HCT116 (cell line): ENCODE data around the gene ABCA5.

ENCODE experiments used
- CBX3 ChIP-seq: IDR thresholded peaks from 2 replicates; pipeline ENCODE4 v1.6.1; 2012; ENCODE audit warnings: low read depth
- CEBPB ChIP-seq: IDR thresholded peaks from 2 replicates; pipeline ENCODE4 v1.6.1; 2012; ENCODE audit warnings: low read depth
- CTCF ChIP-seq, 3 experiments: fragments of 200-600 bp in 1 of 3; sonication (generic) in 1 of 3; IDR thresholded peaks in 2 of 3; conservative IDR thresholded peaks in 1 of 3; 2 replicates each; pipeline ENCODE4 v1.5.1; 2012 to 2017; ENCODE audit warnings: low read depth in 2 of 3, low read length in 2 of 3, antibody characterized with exemption in 1 of 3, borderline replicate concordance in 1 of 3, control low read depth in 1 of 3, mild to moderate bottlenecking in 1 of 3, mixed read lengths in 1 of 3, mixed run types in 1 of 3, moderate library complexity in 1 of 3; ENCODE audit not compliant: insufficient read depth in 1 of 3
- EGR1 ChIP-seq: IDR thresholded peaks from 2 replicates; pipeline ENCODE4 v1.6.1; 2012; ENCODE audit warnings: low read depth
- EZH2 ChIP-seq: fragments of 200-600 bp; sonication (generic); IDR thresholded peaks from 2 replicates; pipeline ENCODE4 v1.6.1; 2017; ENCODE audit warnings: antibody characterized with exemption, mixed run types
- POLR2A ChIP-seq: IDR thresholded peaks from 2 replicates; pipeline ENCODE4 v1.7.0; 2011; ENCODE audit warnings: borderline replicate concordance; ENCODE audit not compliant: insufficient read depth, insufficient read length; ENCODE audit errors: extremely low read depth
- POLR2AphosphoS5 ChIP-seq: IDR thresholded peaks from 2 replicates; pipeline ENCODE4 v1.6.1; 2011; ENCODE audit warnings: mild to moderate bottlenecking, low read depth, low read length, moderate library complexity
- SIN3A ChIP-seq: IDR thresholded peaks from 2 replicates; pipeline ENCODE4 v1.6.1; 2012; ENCODE audit warnings: low read depth
- SP1 ChIP-seq: IDR thresholded peaks from 2 replicates; pipeline ENCODE4 v1.6.1; 2012; ENCODE audit warnings: low read depth
- TCF7L2 ChIP-seq: IDR thresholded peaks from 2 replicates; pipeline ENCODE4 v1.7.0; 2011; ENCODE audit warnings: borderline replicate concordance, inconsistent platforms; ENCODE audit not compliant: insufficient read depth, insufficient read length; ENCODE audit errors: extremely low read depth
- TF ChIP-seq, protein P1 (sequence below): IDR thresholded peaks from 2 replicates; pipeline ENCODE4 v1.6.1; 2011; ENCODE audit warnings: mild to moderate bottlenecking, low read length, moderate library complexity; ENCODE audit not compliant: insufficient replicate concordance; ENCODE audit errors: extremely low read depth
- TF ChIP-seq, protein P2 (sequence below): IDR thresholded peaks from 2 replicates; pipeline ENCODE4 v1.6.1; 2012

- TF ChIP-seq CTCF (IDR thresholded peaks at IDR 0.05 in 2 of 3, conservative IDR thresholded peaks at IDR 0.05 in 1 of 3; ENCODE audit: borderline replicate concordance in 1 of 3, insufficient read depth in 1 of 3, low read depth in 2 of 3, low read length in 2 of 3) (no peak), POLR2A (no peak), EGR1 (no peak), SIN3A (no peak), EZH2 (no peak), POLR2AphosphoS5 (no peak), SP1 (no peak), CBX3 (no peak), TCF7L2 (no peak), CEBPB (no peak)
- TF ChIP-seq, protein P1, sequence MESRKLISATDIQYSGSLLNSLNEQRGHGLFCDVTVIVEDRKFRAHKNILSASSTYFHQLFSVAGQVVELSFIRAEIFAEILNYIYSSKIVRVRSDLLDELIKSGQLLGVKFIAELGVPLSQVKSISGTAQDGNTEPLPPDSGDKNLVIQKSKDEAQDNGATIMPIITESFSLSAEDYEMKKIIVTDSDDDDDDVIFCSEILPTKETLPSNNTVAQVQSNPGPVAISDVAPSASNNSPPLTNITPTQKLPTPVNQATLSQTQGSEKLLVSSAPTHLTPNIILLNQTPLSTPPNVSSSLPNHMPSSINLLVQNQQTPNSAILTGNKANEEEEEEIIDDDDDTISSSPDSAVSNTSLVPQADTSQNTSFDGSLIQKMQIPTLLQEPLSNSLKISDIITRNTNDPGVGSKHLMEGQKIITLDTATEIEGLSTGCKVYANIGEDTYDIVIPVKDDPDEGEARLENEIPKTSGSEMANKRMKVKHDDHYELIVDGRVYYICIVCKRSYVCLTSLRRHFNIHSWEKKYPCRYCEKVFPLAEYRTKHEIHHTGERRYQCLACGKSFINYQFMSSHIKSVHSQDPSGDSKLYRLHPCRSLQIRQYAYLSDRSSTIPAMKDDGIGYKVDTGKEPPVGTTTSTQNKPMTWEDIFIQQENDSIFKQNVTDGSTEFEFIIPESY = no peak
- TF ChIP-seq, protein P2, sequence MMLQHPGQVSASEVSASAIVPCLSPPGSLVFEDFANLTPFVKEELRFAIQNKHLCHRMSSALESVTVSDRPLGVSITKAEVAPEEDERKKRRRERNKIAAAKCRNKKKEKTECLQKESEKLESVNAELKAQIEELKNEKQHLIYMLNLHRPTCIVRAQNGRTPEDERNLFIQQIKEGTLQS = no peak
These were observed 59.7 kb downstream of the ABCA5 start for GRCh38 chr17:69267219-69267618.
